ENCODE data around the gene PTPN3. TPM values are rescaled to one million over a fixed set of nuclear protein-coding genes. Genes with fewer than 3 reads are reported as not detected.

Gene PTPN3
- total and polyA plus RNA-seq, 2 experiments from 2014 or later, result 1.4 to 2.6 TPM

- TF ChIP-seq POLR2AphosphoS5 (IDR thresholded peaks at IDR 0.05; ENCODE audit: low read depth) (no peak), EZH2 (IDR thresholded peaks at IDR 0.05; ENCODE audit: low read depth, unreplicated experiment) (no peak), NANOG (IDR thresholded peaks at IDR 0.05; ENCODE audit: borderline replicate concordance) (no peak), EZH2phosphoT487 (IDR thresholded peaks at IDR 0.05; ENCODE audit: unreplicated experiment) (no peak), ZNF331 (CRISPR knock-in tag; IDR thresholded peaks at IDR 0.05; ENCODE audit: low read depth) (no peak)
- TF ChIP-seq, protein P1, sequence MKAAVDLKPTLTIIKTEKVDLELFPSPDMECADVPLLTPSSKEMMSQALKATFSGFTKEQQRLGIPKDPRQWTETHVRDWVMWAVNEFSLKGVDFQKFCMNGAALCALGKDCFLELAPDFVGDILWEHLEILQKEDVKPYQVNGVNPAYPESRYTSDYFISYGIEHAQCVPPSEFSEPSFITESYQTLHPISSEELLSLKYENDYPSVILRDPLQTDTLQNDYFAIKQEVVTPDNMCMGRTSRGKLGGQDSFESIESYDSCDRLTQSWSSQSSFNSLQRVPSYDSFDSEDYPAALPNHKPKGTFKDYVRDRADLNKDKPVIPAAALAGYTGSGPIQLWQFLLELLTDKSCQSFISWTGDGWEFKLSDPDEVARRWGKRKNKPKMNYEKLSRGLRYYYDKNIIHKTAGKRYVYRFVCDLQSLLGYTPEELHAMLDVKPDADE (IDR thresholded peaks at IDR 0.05), result no peak
Observed at GRCh38 chr9:109449036-109449798, 48.9 kb downstream of the PTPN3 start (continued).

GRCh38 chr9:109448223-109448622, 49.9 kb downstream of the PTPN3 start:
- ATAC-seq, result no peak
- H3K79me2 ChIP-seq (replicated peaks; ENCODE audit: insufficient read depth), result no peaks in the 10 kb centered on the region
- no peaks in the 10 kb centered on the region for H4K20me1 ChIP-seq (replicated peaks; ENCODE audit: insufficient read depth)
- no peak overlapping the region for H3K4me2 ChIP-seq
- no peak for TF ChIP-seq STAT1 (IDR thresholded peaks at IDR 0.05; ENCODE audit: unreplicated experiment)
- no peak for DNase-seq (ENCODE audit: low spot score)
- no peaks in the 10 kb centered on the region for H3K36me3 ChIP-seq (ENCODE audit: insufficient read depth)
- H3K27me3 ChIP-seq (ENCODE audit: insufficient read depth), result no peaks in the 10 kb centered on the region
- no peaks in the 10 kb centered on the region for H3F3A ChIP-seq (replicated peaks; ENCODE audit: low read depth)
- no peak overlapping the region for H3K4me3 ChIP-seq
- H2AFZ ChIP-seq, result no peak overlapping the region
- Mint-ChIP-seq H3K9me3 (no peaks in the 10 kb centered on the region), H3K36me3 (ENCODE audit: low read depth) (no peaks in the 10 kb centered on the region), H3K4me1 (peaks cover 13% of the 10 kb centered on the region; the same call in 2 of the 3 replicates), H3K4me3 (no peak overlapping the region), H3K27me3 (ENCODE audit: insufficient read depth, low read depth, poor library complexity) (peaks cover 2% of the 10 kb centered on the region), H3K27ac (no peak overlapping the region)
- H3K4me1 ChIP-seq (ENCODE audit: insufficient read depth), result peaks cover 4% of the 10 kb centered on the region; the same call in 1 of the 2 replicates
- peaks cover 6% of the 10 kb centered on the region; the same call in 1 of the 2 replicates for H3K9me2 ChIP-seq (ENCODE audit: insufficient read depth)
- no peak overlapping the region for H3K27ac ChIP-seq (ENCODE audit: low read depth)

- Histone ChIP-seq H4K20me1 (replicated peaks; ENCODE audit: insufficient read depth) (no peaks in the 10 kb centered on the region), H3K4me3 (no peak overlapping the region), H3K4me1 (ENCODE audit: insufficient read depth) (peaks cover 4% of the 10 kb centered on the region; the same call in 1 of the 2 replicates), H3K27ac (ENCODE audit: low read depth) (no peak overlapping the region), H3K27me3 (ENCODE audit: insufficient read depth) (no peaks in the 10 kb centered on the region), H2AFZ (no peak overlapping the region), H3K9me2 (ENCODE audit: insufficient read depth) (peaks cover 6% of the 10 kb centered on the region; the same call in 1 of the 2 replicates), H3K4me2 (no peak overlapping the region), H3F3A (replicated peaks; ENCODE audit: low read depth) (no peaks in the 10 kb centered on the region), H3K79me2 (replicated peaks; ENCODE audit: insufficient read depth) (no peaks in the 10 kb centered on the region), H3K36me3 (ENCODE audit: insufficient read depth) (no peaks in the 10 kb centered on the region)
- Mint-ChIP-seq H3K36me3 (ENCODE audit: low read depth) (no peaks in the 10 kb centered on the region), H3K27me3 (ENCODE audit: insufficient read depth, low read depth, poor library complexity) (peaks cover 2% of the 10 kb centered on the region), H3K4me1 (peaks cover 13% of the 10 kb centered on the region; the same call in 2 of the 3 replicates), H3K27ac (no peak overlapping the region), H3K4me3 (no peak overlapping the region), H3K9me3 (no peaks in the 10 kb centered on the region)
- ATAC-seq (no peak), DNase-seq (ENCODE audit: low spot score) (no peak)
- TF ChIP-seq, protein P2, sequence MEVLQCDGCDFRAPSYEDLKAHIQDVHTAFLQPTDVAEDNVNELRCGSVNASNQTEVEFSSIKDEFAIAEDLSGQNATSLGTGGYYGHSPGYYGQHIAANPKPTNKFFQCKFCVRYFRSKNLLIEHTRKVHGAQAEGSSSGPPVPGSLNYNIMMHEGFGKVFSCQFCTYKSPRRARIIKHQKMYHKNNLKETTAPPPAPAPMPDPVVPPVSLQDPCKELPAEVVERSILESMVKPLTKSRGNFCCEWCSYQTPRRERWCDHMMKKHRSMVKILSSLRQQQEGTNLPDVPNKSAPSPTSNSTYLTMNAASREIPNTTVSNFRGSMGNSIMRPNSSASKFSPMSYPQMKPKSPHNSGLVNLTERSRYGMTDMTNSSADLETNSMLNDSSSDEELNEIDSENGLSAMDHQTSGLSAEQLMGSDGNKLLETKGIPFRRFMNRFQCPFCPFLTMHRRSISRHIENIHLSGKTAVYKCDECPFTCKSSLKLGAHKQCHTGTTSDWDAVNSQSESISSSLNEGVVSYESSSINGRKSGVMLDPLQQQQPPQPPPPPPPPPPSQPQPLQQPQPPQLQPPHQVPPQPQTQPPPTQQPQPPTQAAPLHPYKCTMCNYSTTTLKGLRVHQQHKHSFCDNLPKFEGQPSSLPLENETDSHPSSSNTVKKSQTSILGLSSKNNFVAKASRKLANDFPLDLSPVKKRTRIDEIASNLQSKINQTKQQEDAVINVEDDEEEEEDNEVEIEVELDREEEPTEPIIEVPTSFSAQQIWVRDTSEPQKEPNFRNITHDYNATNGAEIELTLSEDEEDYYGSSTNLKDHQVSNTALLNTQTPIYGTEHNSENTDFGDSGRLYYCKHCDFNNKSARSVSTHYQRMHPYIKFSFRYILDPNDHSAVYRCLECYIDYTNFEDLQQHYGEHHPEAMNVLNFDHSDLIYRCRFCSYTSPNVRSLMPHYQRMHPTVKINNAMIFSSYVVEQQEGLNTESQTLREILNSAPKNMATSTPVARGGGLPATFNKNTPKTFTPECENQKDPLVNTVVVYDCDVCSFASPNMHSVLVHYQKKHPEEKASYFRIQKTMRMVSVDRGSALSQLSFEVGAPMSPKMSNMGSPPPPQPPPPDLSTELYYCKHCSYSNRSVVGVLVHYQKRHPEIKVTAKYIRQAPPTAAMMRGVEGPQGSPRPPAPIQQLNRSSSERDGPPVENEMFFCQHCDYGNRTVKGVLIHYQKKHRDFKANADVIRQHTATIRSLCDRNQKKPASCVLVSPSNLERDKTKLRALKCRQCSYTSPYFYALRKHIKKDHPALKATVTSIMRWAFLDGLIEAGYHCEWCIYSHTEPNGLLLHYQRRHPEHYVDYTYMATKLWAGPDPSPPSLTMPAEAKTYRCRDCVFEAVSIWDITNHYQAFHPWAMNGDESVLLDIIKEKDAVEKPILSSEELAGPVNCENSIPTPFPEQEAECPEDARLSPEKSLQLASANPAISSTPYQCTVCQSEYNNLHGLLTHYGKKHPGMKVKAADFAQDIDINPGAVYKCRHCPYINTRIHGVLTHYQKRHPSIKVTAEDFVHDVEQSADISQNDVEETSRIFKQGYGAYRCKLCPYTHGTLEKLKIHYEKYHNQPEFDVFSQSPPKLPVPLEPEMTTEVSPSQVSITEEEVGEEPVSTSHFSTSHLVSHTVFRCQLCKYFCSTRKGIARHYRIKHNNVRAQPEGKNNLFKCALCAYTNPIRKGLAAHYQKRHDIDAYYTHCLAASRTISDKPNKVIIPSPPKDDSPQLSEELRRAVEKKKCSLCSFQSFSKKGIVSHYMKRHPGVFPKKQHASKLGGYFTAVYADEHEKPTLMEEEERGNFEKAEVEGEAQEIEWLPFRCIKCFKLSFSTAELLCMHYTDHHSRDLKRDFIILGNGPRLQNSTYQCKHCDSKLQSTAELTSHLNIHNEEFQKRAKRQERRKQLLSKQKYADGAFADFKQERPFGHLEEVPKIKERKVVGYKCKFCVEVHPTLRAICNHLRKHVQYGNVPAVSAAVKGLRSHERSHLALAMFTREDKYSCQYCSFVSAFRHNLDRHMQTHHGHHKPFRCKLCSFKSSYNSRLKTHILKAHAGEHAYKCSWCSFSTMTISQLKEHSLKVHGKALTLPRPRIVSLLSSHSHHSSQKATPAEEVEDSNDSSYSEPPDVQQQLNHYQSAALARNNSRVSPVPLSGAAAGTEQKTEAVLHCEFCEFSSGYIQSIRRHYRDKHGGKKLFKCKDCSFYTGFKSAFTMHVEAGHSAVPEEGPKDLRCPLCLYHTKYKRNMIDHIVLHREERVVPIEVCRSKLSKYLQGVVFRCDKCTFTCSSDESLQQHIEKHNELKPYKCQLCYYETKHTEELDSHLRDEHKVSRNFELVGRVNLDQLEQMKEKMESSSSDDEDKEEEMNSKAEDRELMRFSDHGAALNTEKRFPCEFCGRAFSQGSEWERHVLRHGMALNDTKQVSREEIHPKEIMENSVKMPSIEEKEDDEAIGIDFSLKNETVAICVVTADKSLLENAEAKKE (CRISPR knock-in tag; IDR thresholded peaks at IDR 0.05), result no peak
- TF ChIP-seq CREB1 (CRISPR knock-in tag; IDR thresholded peaks at IDR 0.05; ENCODE audit: low read depth), result no peak
- TF ChIP-seq NANOG (IDR thresholded peaks at IDR 0.05; ENCODE audit: borderline replicate concordance), result no peak
- no peak for TF ChIP-seq POLR2AphosphoS5 (IDR thresholded peaks at IDR 0.05; ENCODE audit: low read depth)
Observed at GRCh38 chr9:109447329-109448076, 50.6 kb downstream of the PTPN3 start.
